Esophagus (tissue), 2 donors: ENCODE results near the gene MSI2. TPM values are rescaled to one million over a fixed set of nuclear protein-coding genes. Genes with fewer than 3 reads are reported as not detected.

Source experiments
- H3K27ac ChIP-seq, 2 donors: one replicate each; pipeline ENCODE4 v1.5.1; 2013; ENCODE audit warnings: low read depth in 2 of 2, mild to moderate bottlenecking in 2 of 2, inconsistent platforms in 1 of 2, low read length in 1 of 2, moderate library complexity in 1 of 2
- H3K27me3 ChIP-seq, 2 donors: one replicate each; pipeline ENCODE4 v1.6.1; 2013; ENCODE audit warnings: low read length in 2 of 2, control low read depth in 1 of 2, mild to moderate bottlenecking in 1 of 2; ENCODE audit not compliant: insufficient read depth in 2 of 2, control insufficient read depth in 1 of 2
- H3K36me3 ChIP-seq, 2 donors: one replicate each; pipeline ENCODE4 v1.6.1; 2013; ENCODE audit warnings: low read length in 1 of 2; ENCODE audit not compliant: control insufficient read depth in 2 of 2, insufficient read depth in 2 of 2
- H3K4me1 ChIP-seq, 2 donors: one replicate each; pipeline ENCODE4 v1.6.1; 2013; ENCODE audit warnings: low read length in 1 of 2; ENCODE audit not compliant: control insufficient read depth in 2 of 2, insufficient read depth in 2 of 2
- H3K4me3 ChIP-seq, 2 donors: one replicate each; pipeline ENCODE4 v1.5.1; 2013; ENCODE audit warnings: low read length in 2 of 2, mild to moderate bottlenecking in 2 of 2, low read depth in 1 of 2, moderate library complexity in 1 of 2
- H3K9me3 ChIP-seq, 2 donors: one replicate each; pipeline ENCODE4 v1.6.1; 2013; ENCODE audit warnings: mild to moderate bottlenecking in 2 of 2, low read depth in 1 of 2, low read length in 1 of 2, moderate library complexity in 1 of 2; ENCODE audit not compliant: control insufficient read depth in 2 of 2, insufficient read depth in 1 of 2
- WGBS, 2 donors: extraction: QIAGEN DNeasy Blood & Tissue Kit; methylation state at CpG; one replicate each; pipeline ENCODE4 v1.1.7; 2013; 5-methylcytosine and 5-hydroxymethylcytosine counted together
- polyA plus RNA-seq, 2 donors: library from polyadenylated mRNA; stranded (reverse); fragments of 200-250 nt; gene quantifications; one replicate each; pipeline ENCODE4 v1.2.3, GENCODE V29; 2013
- donor health status: healthy with polysubstance abuse.
- donor health status: Bipolar disorder and iron deficiency.

Gene MSI2
- polyA plus RNA-seq, 2 donors = 7.8 to 8.2 TPM

DNA sequence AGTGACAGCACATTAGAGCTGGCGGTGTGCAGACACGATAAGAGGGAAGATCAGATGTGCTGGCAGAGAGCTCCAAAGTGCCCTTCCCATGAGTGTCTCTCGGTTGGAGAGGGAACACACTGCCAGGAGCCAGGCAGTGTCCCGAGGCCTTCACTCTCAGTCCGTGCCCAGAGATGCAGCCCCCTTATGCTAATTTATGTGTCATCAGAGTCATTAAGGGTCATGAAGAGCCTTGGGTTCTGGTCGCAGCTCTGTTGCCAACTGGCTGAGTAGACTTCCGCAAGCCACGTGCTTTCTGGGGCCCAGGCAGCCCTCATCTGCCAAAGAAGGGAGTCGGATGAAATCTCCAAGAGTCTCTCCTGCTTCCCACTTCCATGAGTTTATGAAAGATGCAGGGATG, 232.5 kb downstream of the MSI2 start:
- WGBS, 2 donors = 88 to 90% methylated on average over 9 of the region's 9 CpGs
- Histone ChIP-seq H3K36me3 (no peaks in the 10 kb centered on the region), H3K4me3 (no peak overlapping the region), H3K4me1 (peaks cover 4 to 8% of the 10 kb centered on the region in 2 donors), H3K27me3 (no peaks in the 10 kb centered on the region), H3K27ac (no peak overlapping the region), H3K9me3 (no peaks in the 10 kb centered on the region)

DNA sequence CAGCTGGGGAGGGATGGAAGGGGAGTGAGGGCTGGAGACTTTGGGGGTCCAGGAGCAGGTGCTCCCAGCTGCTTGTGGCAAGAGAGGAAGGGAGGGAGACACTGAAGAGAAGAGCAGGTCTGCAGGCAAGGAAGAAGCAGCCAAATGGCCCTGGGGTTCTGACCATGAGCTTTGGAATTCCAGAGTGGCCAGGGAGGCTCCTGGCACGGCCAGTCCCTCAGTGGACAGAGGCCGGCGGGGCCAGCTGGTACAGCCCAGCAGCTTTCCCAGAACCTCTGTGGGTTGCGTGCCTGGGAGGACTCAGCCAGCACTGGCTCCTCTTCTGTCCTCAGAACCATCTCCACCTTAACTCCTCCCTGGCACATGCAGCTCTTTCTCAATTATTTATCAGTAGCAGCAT, 233.0 kb downstream of the MSI2 start:
- Histone ChIP-seq H3K36me3 (no peaks in the 10 kb centered on the region), H3K27ac (no peak overlapping the region), H3K4me3 (no peak overlapping the region), H3K27me3 (no peaks in the 10 kb centered on the region), H3K4me1 (peaks cover 4 to 8% of the 10 kb centered on the region in 2 donors), H3K9me3 (no peaks in the 10 kb centered on the region)
- WGBS, 2 donors = 89 to 97% methylated on average over 4 of the region's 4 CpGs

DNA sequence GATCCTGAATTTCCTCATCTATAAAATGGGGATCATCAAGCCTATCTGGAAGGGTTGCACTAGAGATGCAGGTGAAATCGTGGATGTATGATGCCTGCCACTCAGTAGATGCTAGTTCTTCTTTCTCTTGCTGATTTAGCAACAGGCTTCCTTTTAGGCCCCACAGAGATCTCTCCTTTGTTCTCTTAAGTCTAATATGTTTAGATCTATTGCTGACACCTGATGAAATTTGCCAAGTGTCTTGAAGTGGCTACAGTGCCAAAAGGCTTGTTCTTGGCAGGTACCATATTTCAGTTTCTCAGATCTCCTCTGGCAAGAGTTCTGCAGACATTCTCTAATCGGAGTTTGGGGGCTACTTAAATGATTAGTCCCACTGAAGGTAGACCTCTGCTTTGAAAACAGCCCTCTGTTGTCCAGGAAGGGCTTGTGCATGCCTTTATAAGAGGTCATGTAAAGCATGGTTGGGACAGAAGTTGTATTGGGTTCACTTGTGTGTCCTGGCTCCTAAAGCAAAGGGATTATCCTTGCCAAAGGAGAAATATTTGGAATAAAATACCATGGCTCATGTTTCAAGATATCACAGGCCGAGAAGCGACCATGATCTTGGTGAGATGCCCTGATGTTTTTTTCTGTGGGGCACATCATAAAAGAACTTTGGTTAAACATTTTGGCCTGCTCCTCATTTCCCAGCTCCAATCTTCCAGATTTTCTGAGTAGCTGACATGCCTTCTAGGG, 234.0 kb downstream of the MSI2 start:
- Histone ChIP-seq H3K36me3 (no peaks in the 10 kb centered on the region), H3K27ac (no peak overlapping the region), H3K9me3 (no peaks in the 10 kb centered on the region), H3K4me1 (peaks cover 4 to 8% of the 10 kb centered on the region in 2 donors), H3K4me3 (no peak overlapping the region), H3K27me3 (no peaks in the 10 kb centered on the region)
- 51 to 66% methylated on average over 4 of the region's 4 CpGs for WGBS, 2 donors

DNA sequence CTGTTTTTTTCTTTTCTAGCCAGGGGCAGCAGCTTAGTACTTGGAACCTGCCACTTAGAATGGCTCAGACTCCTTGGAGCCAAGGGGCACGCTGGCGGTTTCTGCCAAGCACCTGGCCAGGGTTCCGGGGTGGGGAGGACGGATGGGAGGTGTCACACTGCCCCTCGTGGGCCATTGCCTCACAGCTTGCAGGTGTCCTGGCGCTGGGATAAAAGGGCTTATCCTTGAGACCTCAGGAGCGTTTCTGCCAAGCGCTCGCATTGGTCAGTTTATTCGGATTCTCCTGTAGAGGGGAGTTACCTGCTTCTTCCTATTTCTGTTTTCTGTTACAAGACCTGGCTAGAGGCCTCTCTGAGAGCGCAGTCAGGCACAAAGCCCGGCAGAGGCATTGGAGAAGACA, 234.6 kb downstream of the MSI2 start:
- WGBS, 2 donors = 56 to 69% methylated on average over 12 of the region's 12 CpGs
- no peaks in the 10 kb centered on the region for H3K9me3 ChIP-seq
- H3K4me1 ChIP-seq = peaks cover under 1 to 6% of the 10 kb centered on the region in 2 donors
- H3K36me3 ChIP-seq = no peaks in the 10 kb centered on the region
- no peak overlapping the region for H3K27ac ChIP-seq
- H3K4me3 ChIP-seq = no peak overlapping the region
- H3K27me3 ChIP-seq = no peaks in the 10 kb centered on the region

DNA sequence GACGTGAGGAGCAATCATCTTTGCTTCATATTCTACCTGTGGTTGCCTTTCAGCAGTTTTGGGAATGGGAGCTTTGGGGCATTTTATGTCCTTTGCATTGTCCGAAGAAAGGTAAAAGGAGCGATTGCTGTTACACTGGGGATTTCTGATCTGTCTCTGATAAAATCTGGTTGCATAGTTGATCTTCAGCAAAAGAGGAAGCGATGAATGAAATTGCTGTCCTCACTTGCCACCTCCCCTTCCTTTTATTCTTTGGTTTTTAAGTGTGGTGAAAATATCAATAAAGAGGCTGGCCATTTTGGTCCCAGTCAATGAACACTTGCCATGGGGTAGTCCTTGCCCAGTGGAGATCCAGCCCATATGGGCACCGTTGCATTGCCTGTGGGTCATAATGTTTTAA, 236.8 kb downstream of the MSI2 start:
- no peak overlapping the region for H3K4me3 ChIP-seq
- H3K9me3 ChIP-seq = no peaks in the 10 kb centered on the region
- H3K27me3 ChIP-seq = no peaks in the 10 kb centered on the region
- no peaks in the 10 kb centered on the region for H3K36me3 ChIP-seq
- no peak overlapping the region for H3K27ac ChIP-seq
- 92% methylated on average over 5 of the region's 5 CpGs for WGBS, 2 donors
- peaks cover 0 to 4% of the 10 kb centered on the region in 2 donors for H3K4me1 ChIP-seq

DNA sequence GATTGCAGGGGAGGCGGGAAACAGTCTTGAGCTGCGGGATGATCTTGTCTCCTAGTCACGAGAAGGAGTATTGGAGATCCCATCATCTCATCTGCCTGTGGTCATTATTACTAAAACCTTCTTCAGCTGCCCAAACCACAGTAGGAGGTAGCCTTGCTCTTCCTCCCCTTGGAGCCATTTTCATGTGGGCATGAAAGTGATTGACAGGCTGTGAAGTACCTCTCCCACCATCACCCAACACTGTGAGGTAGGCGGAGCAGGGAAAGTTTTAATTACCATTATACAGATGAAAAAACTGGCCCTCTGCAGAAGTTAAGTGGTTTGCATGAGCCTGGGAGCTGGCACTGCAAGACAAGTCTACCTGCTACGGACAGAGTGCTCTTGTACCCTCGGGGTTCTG, 237.3 kb downstream of the MSI2 start:
- Histone ChIP-seq H3K4me1 (peaks cover 0 to 4% of the 10 kb centered on the region in 2 donors), H3K9me3 (no peaks in the 10 kb centered on the region), H3K4me3 (no peak overlapping the region), H3K27me3 (no peaks in the 10 kb centered on the region), H3K27ac (no peak overlapping the region), H3K36me3 (no peaks in the 10 kb centered on the region)
- 95 to 96% methylated on average over 6 of the region's 6 CpGs for WGBS, 2 donors

DNA sequence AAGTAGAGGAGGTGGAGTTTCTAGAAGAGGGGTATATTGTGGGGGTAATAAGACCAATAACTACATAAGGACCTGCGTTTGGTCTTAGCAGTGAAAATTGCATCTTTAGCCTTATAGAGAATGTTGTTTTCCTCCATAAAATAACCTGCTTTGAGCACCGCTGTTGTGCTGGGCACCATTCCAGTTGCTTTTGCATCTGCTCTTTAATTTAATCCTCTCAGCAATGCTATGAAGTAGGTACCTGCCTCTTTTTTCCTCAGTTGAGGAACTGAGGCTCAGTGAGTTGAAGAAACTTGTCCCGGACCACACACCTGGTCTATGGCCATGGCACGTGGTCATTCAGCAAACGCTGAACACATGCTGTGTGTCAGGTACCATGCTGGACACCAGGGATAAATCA, 238.1 kb downstream of the MSI2 start:
- no peak overlapping the region for H3K27ac ChIP-seq
- no peaks in the 10 kb centered on the region for H3K9me3 ChIP-seq
- peaks cover 0 to 4% of the 10 kb centered on the region in 2 donors for H3K4me1 ChIP-seq
- H3K36me3 ChIP-seq = no peaks in the 10 kb centered on the region
- WGBS, 2 donors = 87 to 93% methylated on average over 5 of the region's 5 CpGs
- no peak overlapping the region for H3K4me3 ChIP-seq
- no peaks in the 10 kb centered on the region for H3K27me3 ChIP-seq

DNA sequence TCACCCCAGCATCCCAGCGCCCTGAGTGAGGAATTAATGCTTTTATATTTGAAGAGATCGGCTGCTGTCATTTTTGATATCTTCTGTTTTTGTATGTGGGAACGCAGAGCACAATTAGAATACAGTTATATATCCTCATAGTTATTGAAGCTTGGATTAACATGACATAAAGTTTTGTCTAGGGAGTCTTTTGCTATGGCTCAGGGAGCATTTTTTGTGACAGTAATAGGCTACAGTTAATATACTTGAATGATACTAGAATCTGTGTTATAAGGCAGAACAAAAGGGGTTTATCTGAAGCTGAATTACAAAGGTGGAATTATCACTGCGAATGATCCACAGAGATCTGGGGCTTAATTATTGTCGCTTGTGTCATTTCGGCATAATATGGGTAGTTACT, 239.4 kb downstream of the MSI2 start:
- no peak overlapping the region for H3K27ac ChIP-seq
- 94 to 100% methylated on average over 6 of the region's 6 CpGs for WGBS, 2 donors

DNA sequence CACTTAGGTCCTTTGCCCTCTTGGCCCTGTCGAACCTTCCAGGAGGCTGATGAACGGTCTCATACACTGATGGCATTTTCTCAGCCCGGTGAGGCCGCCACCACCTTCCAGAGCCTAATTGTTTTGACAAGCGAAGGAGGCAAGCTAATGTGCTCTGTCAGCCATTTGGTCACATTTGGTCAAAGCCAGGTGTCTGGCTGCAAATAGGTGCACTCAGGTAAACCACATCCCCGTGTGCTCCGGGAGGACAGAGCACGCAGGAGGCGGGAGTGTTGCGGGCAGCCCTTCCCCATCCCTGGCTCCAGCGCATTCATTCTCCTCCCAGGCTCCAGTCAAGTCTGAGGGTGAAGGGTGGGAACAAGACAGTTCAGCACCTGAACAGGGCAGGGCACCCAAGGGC, 240.1 kb downstream of the MSI2 start:
- 94 to 97% methylated on average over 11 of the region's 11 CpGs for WGBS, 2 donors
- Histone ChIP-seq H3K36me3 (no peaks in the 10 kb centered on the region), H3K27me3 (no peaks in the 10 kb centered on the region)

More for the DNA sequence above, 239.4 kb downstream of the MSI2 start:
- Histone ChIP-seq H3K9me3 (no peaks in the 10 kb centered on the region), H3K36me3 (no peaks in the 10 kb centered on the region), H3K4me1 (peaks cover 0 to 4% of the 10 kb centered on the region in 2 donors), H3K4me3 (no peak overlapping the region), H3K27me3 (no peaks in the 10 kb centered on the region)

DNA sequence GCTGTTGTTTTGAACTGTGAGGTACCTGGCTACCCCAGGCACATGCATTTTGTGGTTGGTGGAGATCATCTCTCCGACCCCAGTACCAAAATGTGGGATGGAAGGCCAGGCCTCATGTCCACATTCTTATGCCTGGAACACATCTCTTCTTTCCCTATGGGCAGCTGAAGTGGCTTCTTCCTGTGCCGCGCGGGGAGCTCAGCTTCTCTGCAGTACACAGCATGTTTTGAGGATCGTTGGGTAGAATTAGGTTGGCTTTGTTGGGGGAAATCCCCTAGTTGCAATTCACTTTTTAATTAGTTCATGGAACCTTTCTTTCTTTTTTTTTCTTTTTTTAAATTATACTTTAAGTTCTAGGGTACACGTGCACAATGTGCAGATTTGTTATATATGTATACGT, 242.1 kb downstream of the MSI2 start:
- 82 to 88% methylated on average over 7 of the region's 7 CpGs for WGBS, 2 donors

More for the DNA sequence above, 240.1 kb downstream of the MSI2 start:
- H3K9me3 ChIP-seq = no peaks in the 10 kb centered on the region
- H3K4me3 ChIP-seq = no peak overlapping the region
- no peaks in the 10 kb centered on the region for H3K4me1 ChIP-seq
- no peak overlapping the region for H3K27ac ChIP-seq

More for the DNA sequence above, 242.1 kb downstream of the MSI2 start:
- Histone ChIP-seq H3K36me3 (no peaks in the 10 kb centered on the region), H3K4me3 (no peak overlapping the region), H3K9me3 (no peaks in the 10 kb centered on the region), H3K27ac (no peak overlapping the region), H3K27me3 (no peaks in the 10 kb centered on the region), H3K4me1 (peaks cover 0 to 2% of the 10 kb centered on the region in 2 donors)
